Measurements from ENCODE around the gene PCBD2.
A peak's percentile ranks its signal among the peaks of the same experiment; 100 is the strongest.

GRCh38 chr5:134904610-134905245, at the start of gene PCBD2:
- TF ChIP-seq CTCF (IDR thresholded peaks at IDR 0.05; ENCODE audit: low read depth, low read length, missing input control) (peak; percentile 93), REST (IDR thresholded peaks at IDR 0.05) (peak; percentile 32)

Measured in liver (tissue), 2 donors.